HEK293T (cell line): ENCODE measurements around the gene NUTM2E.
"Not testable (repeated sequence)": the region's sequence is repeated elsewhere in the genome, so short reads cannot be mapped to it uniquely, and the experiment has no call there.

ENCODE experiments used
- ARNT ChIP-seq: fragments of 450-650 bp; IDR thresholded peaks from 2 replicates; pipeline ENCODE4 v1.6.1; 2017; ENCODE audit warnings: mild to moderate bottlenecking
- ELF4 ChIP-seq: fragments of 450-650 bp; IDR thresholded peaks from 2 replicates; pipeline ENCODE4 v1.6.1; 2017; ENCODE audit warnings: antibody characterized with exemption
- FOXM1 ChIP-seq: fragments of 450-650 bp; IDR thresholded peaks from 2 replicates; pipeline ENCODE4 v1.6.1; 2017; ENCODE audit warnings: mild to moderate bottlenecking, borderline replicate concordance
- NFRKB ChIP-seq: fragments of 450-650 bp; IDR thresholded peaks from 2 replicates; pipeline ENCODE4 v1.6.1; 2016; ENCODE audit warnings: mild to moderate bottlenecking, moderate library complexity
- SUZ12 ChIP-seq: fragments of 450-650 bp; IDR thresholded peaks from 2 replicates; pipeline ENCODE4 v1.6.1; 2016; ENCODE audit warnings: mild to moderate bottlenecking
- TARDBP ChIP-seq: fragments of 450-650 bp; IDR thresholded peaks from 2 replicates; pipeline ENCODE4 v1.6.1; 2016
- ZNF384 ChIP-seq: fragments of 450-650 bp; IDR thresholded peaks from 2 replicates; pipeline ENCODE4 v1.6.1; 2016
- TF ChIP-seq, protein P1 (sequence below): fragments of 450-650 bp; IDR thresholded peaks from 2 replicates; pipeline ENCODE4 v1.6.1; 2016

- TF ChIP-seq ZNF384, FOXM1, ELF4, TARDBP, NFRKB, ARNT, SUZ12: not testable (repeated sequence)
- TF ChIP-seq, protein P1, sequence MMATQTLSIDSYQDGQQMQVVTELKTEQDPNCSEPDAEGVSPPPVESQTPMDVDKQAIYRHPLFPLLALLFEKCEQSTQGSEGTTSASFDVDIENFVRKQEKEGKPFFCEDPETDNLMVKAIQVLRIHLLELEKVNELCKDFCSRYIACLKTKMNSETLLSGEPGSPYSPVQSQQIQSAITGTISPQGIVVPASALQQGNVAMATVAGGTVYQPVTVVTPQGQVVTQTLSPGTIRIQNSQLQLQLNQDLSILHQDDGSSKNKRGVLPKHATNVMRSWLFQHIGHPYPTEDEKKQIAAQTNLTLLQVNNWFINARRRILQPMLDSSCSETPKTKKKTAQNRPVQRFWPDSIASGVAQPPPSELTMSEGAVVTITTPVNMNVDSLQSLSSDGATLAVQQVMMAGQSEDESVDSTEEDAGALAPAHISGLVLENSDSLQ, result not testable (repeated sequence)
These were observed 11.9 kb downstream of the NUTM2E start for GRCh38 chr10:79838441-79838840.
